ENCODE results near the gene ACP1.

Gene ACP1

DNA sequence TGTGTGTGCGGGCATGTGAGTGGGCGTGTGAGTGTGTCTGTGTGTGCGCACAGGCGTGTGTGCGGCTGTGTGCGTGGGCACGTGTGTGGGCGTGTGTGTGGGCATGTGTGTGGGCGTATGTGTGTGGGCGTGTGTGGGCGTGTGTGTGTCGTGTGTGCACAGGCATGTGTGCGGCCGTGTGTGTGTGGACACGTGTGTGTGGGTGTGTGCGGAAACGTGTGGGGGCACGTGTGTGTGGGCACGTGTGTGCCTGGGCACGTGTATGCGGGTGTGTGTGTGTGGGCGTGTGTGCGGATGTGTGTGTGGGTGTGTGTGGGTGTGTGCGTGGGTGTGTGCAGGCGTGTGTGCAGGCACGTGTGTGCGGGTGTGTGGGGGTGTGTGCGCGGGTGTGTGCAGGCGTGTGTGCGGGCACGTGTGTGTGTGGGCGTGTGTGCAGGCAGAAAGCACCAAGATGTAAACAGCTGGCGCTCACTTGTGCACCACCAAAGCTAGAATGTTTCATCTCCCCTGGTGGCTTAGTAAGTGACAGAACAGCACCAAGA, 54.4 kb downstream of the ACP1 start:
- no peak overlapping the region for H3K27ac ChIP-seq
- peaks cover 6 to 18% (median 13%) of the 10 kb centered on the region in 10 experiments; a peak in 15 of 20 replicates for H3K4me1 ChIP-seq
- 0 out of 22 replicates have a peak overlapping the region, but pooled peaks of 1 of the 11 experiments have one; percentile 57 for H3K4me2 ChIP-seq
- no peaks in the 10 kb centered on the region for H4K20me1 ChIP-seq
- H3K4me3 ChIP-seq = no peak overlapping the region
- H3K27me3 ChIP-seq = no peaks in the 10 kb centered on the region
- H3K36me3 ChIP-seq = no peaks in the 10 kb centered on the region
- no peak overlapping the region for H3K9ac ChIP-seq
- TF ChIP-seq Cebpa-rat (IDR thresholded peaks at IDR 0.05) = no peak
- peaks cover 0 to 10% (median 0%) of the 10 kb centered on the region in 11 experiments; a peak in 7 of 22 replicates for H3K9me3 ChIP-seq (replicated peaks in 1 of 11)

DNA sequence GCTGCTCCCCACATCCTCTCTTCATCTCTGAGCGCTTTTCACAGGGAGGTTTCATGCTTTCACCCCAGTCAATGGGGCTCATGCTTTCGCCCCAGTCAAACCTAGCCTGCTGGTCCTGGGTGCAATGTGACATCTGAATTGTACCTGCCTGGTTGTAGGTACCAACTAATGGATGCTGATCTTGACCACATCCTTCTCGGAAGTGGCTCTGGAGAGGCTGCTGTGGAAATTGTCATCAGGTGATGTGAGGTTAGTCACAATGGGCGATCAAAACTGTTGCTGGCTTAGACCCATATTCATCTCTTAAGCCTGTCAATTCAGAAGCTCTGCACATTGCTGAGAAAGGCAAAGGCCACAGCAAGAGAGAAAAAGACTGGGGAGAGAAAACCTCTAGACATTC, 55.8 kb downstream of the ACP1 start:
- no peak overlapping the region for H3K4me2 ChIP-seq

DNA sequence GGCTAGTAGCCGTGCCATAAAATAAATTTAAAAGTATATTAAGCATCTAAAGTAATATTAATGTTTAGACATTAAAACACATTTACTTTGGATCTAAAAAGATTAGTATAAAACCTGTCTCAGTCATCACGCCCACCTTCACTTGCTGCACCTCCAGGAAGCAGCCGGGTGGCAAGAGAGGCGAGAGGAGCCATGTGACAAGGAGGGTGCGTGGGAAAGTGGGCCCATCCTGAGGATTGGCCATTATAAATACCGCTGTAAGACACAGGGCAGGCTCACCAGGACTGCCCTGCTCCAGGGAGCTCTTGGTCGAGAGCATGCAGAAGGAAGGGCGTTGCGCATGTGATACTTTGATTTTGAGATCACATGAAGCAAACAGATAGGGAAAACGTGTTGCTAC, 57.6 kb downstream of the ACP1 start:
- no peak for TF ChIP-seq Cebpa-rat (IDR thresholded peaks at IDR 0.05)
- peaks cover 6 to 15% (median 13%) of the 10 kb centered on the region in 10 experiments; a peak in 15 of 20 replicates for H3K4me1 ChIP-seq
- no peak overlapping the region for H3K27ac ChIP-seq
- no peaks in the 10 kb centered on the region for H3K27me3 ChIP-seq
- no peaks in the 10 kb centered on the region for H4K20me1 ChIP-seq
- no peak overlapping the region for H3K4me2 ChIP-seq
- no peaks in the 10 kb centered on the region for H3K36me3 ChIP-seq
- peaks cover 2 to 9% (median 7%) of the 10 kb centered on the region in 11 experiments; a peak in 16 of 22 replicates for H3K9me3 ChIP-seq (replicated peaks in 1 of 11)
- H3K4me3 ChIP-seq = no peak overlapping the region
- no peak overlapping the region for H3K9ac ChIP-seq

More for the DNA sequence above, 55.8 kb downstream of the ACP1 start:
- Histone ChIP-seq H3K27ac (no peak overlapping the region), H4K20me1 (no peaks in the 10 kb centered on the region), H3K9me3 (replicated peaks in 1 of 11) (no peaks in the 10 kb centered on the region; a peak in 1 of 22 replicates), H3K27me3 (no peaks in the 10 kb centered on the region), H3K9ac (no peak overlapping the region), H3K4me1 (peaks cover 6 to 18% (median 13%) of the 10 kb centered on the region in 10 experiments; a peak in 15 of 20 replicates), H3K4me3 (no peak overlapping the region), H3K36me3 (no peaks in the 10 kb centered on the region)
- TF ChIP-seq Cebpa-rat (IDR thresholded peaks at IDR 0.05) = no peak

DNA sequence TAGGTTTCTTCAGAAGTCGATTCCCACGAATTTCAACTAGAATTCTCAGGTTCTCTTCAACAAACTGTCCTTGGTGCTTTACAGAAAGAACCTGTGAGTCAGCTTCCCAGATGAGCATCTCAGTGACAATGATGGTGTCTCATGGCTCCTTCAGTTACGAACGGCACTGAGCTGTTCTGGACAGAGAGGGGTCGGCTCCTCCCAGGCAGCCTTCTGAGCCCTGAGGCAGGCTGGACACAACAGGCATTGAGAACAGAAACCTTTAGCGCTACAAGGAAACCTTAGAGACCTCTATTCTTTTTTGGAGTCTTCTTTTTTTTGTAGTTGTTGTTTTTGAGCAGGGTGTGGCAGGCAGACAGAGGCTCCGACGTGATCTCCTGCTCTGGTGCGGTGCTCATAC, 58.3 kb downstream of the ACP1 start:
- Histone ChIP-seq H3K9me3 (replicated peaks in 1 of 11) (peaks cover 9 to 16% (median 12%) of the 10 kb centered on the region in 11 experiments; a peak in 21 of 22 replicates), H3K4me1 (peaks cover 6 to 14% (median 8%) of the 10 kb centered on the region in 10 experiments; a peak in 15 of 20 replicates), H3K27ac (no peak overlapping the region), H4K20me1 (no peaks in the 10 kb centered on the region), H3K27me3 (no peaks in the 10 kb centered on the region), H3K4me3 (no peak overlapping the region), H3K4me2 (no peak overlapping the region), H3K36me3 (no peaks in the 10 kb centered on the region), H3K9ac (no peak overlapping the region)
- TF ChIP-seq Cebpa-rat (IDR thresholded peaks at IDR 0.05) = no peak

Measured in BLaER1 treated with 17β-estradiol and CSF1 and Interleukin-3, amounts not matched to agents 10 nM and 100 nM (cell line).